ENCODE data around the gene CDC123. TPM values are rescaled to one million over a fixed set of nuclear protein-coding genes. Genes with fewer than 3 reads are reported as not detected.
"Not testable (repeated sequence)": the region's sequence is repeated elsewhere in the genome, so short reads cannot be mapped to it uniquely, and the experiment has no call there.

The CDC123 gene
- total RNA-seq, 1 donor from 2014 or later: 60.2 TPM

- H3K36me3 Mint-ChIP-seq: peaks cover 45% of the 10 kb centered on the region
- no peak overlapping the region for H3K4me3 Mint-ChIP-seq
- H3K4me1 Mint-ChIP-seq: no peaks in the 10 kb centered on the region
- no peak for TF ChIP-seq CTCF (IDR thresholded peaks at IDR 0.05; ENCODE audit: unreplicated experiment)
- no peaks in the 10 kb centered on the region for H3K9me3 Mint-ChIP-seq
- H3K27ac Mint-ChIP-seq: no peak overlapping the region
- no peaks in the 10 kb centered on the region for H3K27me3 Mint-ChIP-seq (ENCODE audit: low read depth)
- DNase-seq (ENCODE audit: low spot score in 2 of 2, unreplicated experiment in 2 of 2): no peak
Observed at GRCh38 chr10:12160664-12161063, 35.3 kb upstream of the CDC123 start.

GRCh38 chr10:12162927-12163326, 33.1 kb upstream of the CDC123 start:
- no peak for TF ChIP-seq CTCF (IDR thresholded peaks at IDR 0.05; ENCODE audit: unreplicated experiment)
- no peak for DNase-seq (ENCODE audit: low spot score in 2 of 2, unreplicated experiment in 2 of 2)
- Mint-ChIP-seq H3K9me3 (no peaks in the 10 kb centered on the region), H3K4me1 (no peaks in the 10 kb centered on the region), H3K27me3 (ENCODE audit: low read depth) (no peaks in the 10 kb centered on the region), H3K27ac (no peak overlapping the region), H3K36me3 (peaks cover 38% of the 10 kb centered on the region), H3K4me3 (no peak overlapping the region)

GRCh38 chr10:12164085-12164484, 31.9 kb upstream of the CDC123 start:
- H3K27me3 Mint-ChIP-seq (ENCODE audit: low read depth): no peaks in the 10 kb centered on the region
- peaks cover 38% of the 10 kb centered on the region for H3K36me3 Mint-ChIP-seq
- TF ChIP-seq CTCF (IDR thresholded peaks at IDR 0.05; ENCODE audit: unreplicated experiment): no peak
- no peak overlapping the region for H3K4me3 Mint-ChIP-seq
- H3K27ac Mint-ChIP-seq: no peak overlapping the region
- no peaks in the 10 kb centered on the region for H3K9me3 Mint-ChIP-seq
- H3K4me1 Mint-ChIP-seq: no peaks in the 10 kb centered on the region
- DNase-seq (ENCODE audit: low spot score in 2 of 2, unreplicated experiment in 2 of 2): no peak

- Mint-ChIP-seq H3K4me1 (no peaks in the 10 kb centered on the region), H3K27me3 (ENCODE audit: low read depth) (no peaks in the 10 kb centered on the region), H3K27ac (no peak overlapping the region), H3K36me3 (peaks cover 41% of the 10 kb centered on the region), H3K4me3 (no peak overlapping the region), H3K9me3 (no peaks in the 10 kb centered on the region)
- TF ChIP-seq CTCF (IDR thresholded peaks at IDR 0.05; ENCODE audit: unreplicated experiment): no peak
- DNase-seq (ENCODE audit: low spot score in 2 of 2, unreplicated experiment in 2 of 2): no peak
Observed at GRCh38 chr10:12165036-12165435, 31.0 kb upstream of the CDC123 start.

GRCh38 chr10:12165999-12166775, 29.8 kb upstream of the CDC123 start:
- Mint-ChIP-seq H3K4me3 (no peak overlapping the region), H3K9me3 (no peaks in the 10 kb centered on the region), H3K4me1 (no peaks in the 10 kb centered on the region), H3K36me3 (peaks cover 42% of the 10 kb centered on the region), H3K27me3 (ENCODE audit: low read depth) (no peaks in the 10 kb centered on the region), H3K27ac (no peak overlapping the region)
- DNase-seq (ENCODE audit: low spot score in 2 of 2, unreplicated experiment in 2 of 2): no peak
- TF ChIP-seq CTCF (IDR thresholded peaks at IDR 0.05; ENCODE audit: unreplicated experiment): no peak

- DNase-seq (ENCODE audit: low spot score in 2 of 2, unreplicated experiment in 2 of 2); H3K27ac Mint-ChIP-seq; H3K4me3 Mint-ChIP-seq; H3K27me3 Mint-ChIP-seq (ENCODE audit: low read depth); H3K4me1 Mint-ChIP-seq; H3K9me3 Mint-ChIP-seq: not testable (repeated sequence)
- peaks cover 42% of the 10 kb centered on the region for H3K36me3 Mint-ChIP-seq
Observed at GRCh38 chr10:12171512-12171911, 24.5 kb upstream of the CDC123 start.
